ENCODE results near the gene TCFL5. TPM values are rescaled to one million over a fixed set of nuclear protein-coding genes. Genes with fewer than 3 reads are reported as not detected.

Gene TCFL5
- total RNA-seq, 1 donor from 2014 or later: 1.1 TPM

GRCh38 chr20:62815066-62815991, 46.3 kb downstream of the TCFL5 start:
- H3K4me1 ChIP-seq: peaks cover 20 to 37% of the 10 kb centered on the region in 2 donors
- no peak overlapping the region for H3K27ac ChIP-seq
- H3K27me3 ChIP-seq: peaks cover 17% of the 10 kb centered on the region
- TF ChIP-seq, protein P1, sequence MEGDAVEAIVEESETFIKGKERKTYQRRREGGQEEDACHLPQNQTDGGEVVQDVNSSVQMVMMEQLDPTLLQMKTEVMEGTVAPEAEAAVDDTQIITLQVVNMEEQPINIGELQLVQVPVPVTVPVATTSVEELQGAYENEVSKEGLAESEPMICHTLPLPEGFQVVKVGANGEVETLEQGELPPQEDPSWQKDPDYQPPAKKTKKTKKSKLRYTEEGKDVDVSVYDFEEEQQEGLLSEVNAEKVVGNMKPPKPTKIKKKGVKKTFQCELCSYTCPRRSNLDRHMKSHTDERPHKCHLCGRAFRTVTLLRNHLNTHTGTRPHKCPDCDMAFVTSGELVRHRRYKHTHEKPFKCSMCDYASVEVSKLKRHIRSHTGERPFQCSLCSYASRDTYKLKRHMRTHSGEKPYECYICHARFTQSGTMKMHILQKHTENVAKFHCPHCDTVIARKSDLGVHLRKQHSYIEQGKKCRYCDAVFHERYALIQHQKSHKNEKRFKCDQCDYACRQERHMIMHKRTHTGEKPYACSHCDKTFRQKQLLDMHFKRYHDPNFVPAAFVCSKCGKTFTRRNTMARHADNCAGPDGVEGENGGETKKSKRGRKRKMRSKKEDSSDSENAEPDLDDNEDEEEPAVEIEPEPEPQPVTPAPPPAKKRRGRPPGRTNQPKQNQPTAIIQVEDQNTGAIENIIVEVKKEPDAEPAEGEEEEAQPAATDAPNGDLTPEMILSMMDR (IDR thresholded peaks at IDR 0.05): no peak
- intact Hi-C loops (cut with DNase I): no loop called here
- no peaks in the 10 kb centered on the region for H3K9me3 ChIP-seq
- H3K36me3 ChIP-seq: peaks cover 30 to 34% of the 10 kb centered on the region in 2 donors
- no peak for DNase-seq (ENCODE audit: low spot score in 2 of 2)
- H3K4me3 ChIP-seq: peak overlapping the region in 1 of 2 donors; percentile 63

DNA sequence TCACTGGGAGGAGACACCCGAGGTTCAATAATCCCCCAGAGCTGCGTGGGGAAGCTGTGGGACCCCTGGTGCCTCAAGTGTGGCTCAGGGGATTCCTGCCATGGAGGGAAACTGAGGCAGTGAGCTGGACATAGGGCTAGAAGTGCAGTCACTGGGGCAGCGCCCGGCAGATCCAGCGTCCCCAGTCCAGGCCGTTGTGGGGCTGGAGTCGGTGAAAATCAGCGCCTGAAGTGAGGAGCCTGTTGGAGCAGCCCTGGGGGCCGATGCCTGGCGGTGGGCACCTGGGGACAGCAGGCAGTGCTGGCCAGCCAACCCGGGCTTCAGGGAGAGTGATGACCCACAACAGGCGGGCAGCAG, 46.9 kb downstream of the TCFL5 start:
- Histone ChIP-seq H3K27ac (no peak overlapping the region), H3K4me3 (no peak overlapping the region), H3K9me3 (no peaks in the 10 kb centered on the region), H3K4me1 (peaks cover 20 to 33% of the 10 kb centered on the region in 2 donors), H3K27me3 (peaks cover 17% of the 10 kb centered on the region), H3K36me3 (peaks cover 36 to 41% of the 10 kb centered on the region in 2 donors)
- DNase-seq (ENCODE audit: low spot score in 2 of 2): no peak
- TF ChIP-seq, protein P1 (IDR thresholded peaks at IDR 0.05): no peak
- intact Hi-C loops (cut with DNase I): no loop called here

DNA sequence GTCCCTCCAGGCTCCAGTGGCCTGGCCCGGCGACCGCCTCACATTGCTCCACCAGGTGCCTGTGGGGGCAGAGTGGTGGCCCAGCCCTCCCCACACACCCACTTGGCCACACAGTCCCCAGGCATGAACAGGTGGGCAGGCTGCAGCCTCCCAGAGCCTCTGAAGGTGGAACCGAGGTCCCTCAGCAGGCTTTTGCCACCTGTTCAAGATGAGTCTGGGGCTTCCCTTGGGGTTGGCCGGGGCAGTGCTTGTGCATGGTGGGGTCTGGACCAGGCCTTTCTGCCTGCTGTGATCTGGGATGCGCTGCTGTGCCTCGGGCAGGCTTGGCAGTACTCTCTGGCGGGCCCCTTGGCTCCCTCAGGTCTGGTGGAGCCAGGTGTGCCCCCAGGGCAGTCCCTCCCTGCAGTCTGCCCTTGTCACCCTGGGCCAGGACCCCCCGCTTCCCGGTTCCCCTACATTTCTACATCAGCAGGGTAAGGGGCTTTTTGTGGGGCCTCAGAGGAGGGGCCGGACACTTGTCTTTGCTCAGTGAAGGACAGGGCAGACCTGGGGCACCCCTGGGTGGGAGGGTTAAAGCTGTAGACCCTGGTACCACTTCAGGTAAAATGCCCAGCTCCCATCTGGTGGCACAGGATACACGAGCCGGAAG, 47.4 kb downstream of the TCFL5 start:
- TF ChIP-seq, protein P1 (IDR thresholded peaks at IDR 0.05): no peak
- Histone ChIP-seq H3K27me3 (peaks cover 17% of the 10 kb centered on the region), H3K4me1 (peaks cover 20 to 29% of the 10 kb centered on the region in 2 donors), H3K27ac (no peak overlapping the region), H3K36me3 (peaks cover 41 to 46% of the 10 kb centered on the region in 2 donors), H3K9me3 (no peaks in the 10 kb centered on the region), H3K4me3 (no peak overlapping the region)
- intact Hi-C loops (cut with DNase I): no loop called here
- DNase-seq (ENCODE audit: low spot score in 2 of 2): no peak

GRCh38 chr20:62813588-62813987, 48.0 kb downstream of the TCFL5 start:
- TF ChIP-seq, protein P1 (IDR thresholded peaks at IDR 0.05): no peak
- intact Hi-C loops (cut with DNase I): no loop called here
- no peak for DNase-seq (ENCODE audit: low spot score in 2 of 2)
- peaks cover 16 to 23% of the 10 kb centered on the region in 2 donors for H3K4me1 ChIP-seq
- H3K36me3 ChIP-seq: peaks cover 45 to 52% of the 10 kb centered on the region in 2 donors
- H3K27ac ChIP-seq: no peak overlapping the region
- H3K27me3 ChIP-seq: peaks cover 17% of the 10 kb centered on the region
- H3K9me3 ChIP-seq: no peaks in the 10 kb centered on the region
- H3K4me3 ChIP-seq: no peak overlapping the region

DNA sequence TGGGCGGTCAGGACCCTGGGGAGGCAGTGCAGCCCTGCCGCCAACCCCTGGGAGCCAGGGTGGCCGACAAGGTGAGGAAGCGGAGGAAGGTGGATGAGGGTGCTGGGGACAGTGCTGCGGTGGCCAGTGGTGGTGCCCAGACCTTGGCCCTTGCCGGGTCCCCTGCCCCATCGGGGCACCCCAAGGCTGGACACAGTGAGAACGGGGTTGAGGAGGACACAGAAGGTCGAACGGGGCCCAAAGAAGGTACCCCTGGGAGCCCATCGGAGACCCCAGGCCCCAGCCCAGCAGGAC, 48.8 kb downstream of the TCFL5 start:
- H3K36me3 ChIP-seq: peaks cover 49 to 59% of the 10 kb centered on the region in 2 donors
- no peak for DNase-seq (ENCODE audit: low spot score in 2 of 2)
- intact Hi-C loops (cut with DNase I): no loop called here
- H3K4me3 ChIP-seq: no peak overlapping the region
- TF ChIP-seq, protein P1 (IDR thresholded peaks at IDR 0.05): no peak
- no peaks in the 10 kb centered on the region for H3K9me3 ChIP-seq
- H3K27ac ChIP-seq: no peak overlapping the region
- H3K27me3 ChIP-seq: peaks cover 17% of the 10 kb centered on the region
- peaks cover 11 to 23% of the 10 kb centered on the region in 2 donors for H3K4me1 ChIP-seq
